Measurements from ENCODE around the gene TRPM7. TPM values are rescaled to one million over a fixed set of nuclear protein-coding genes. Genes with fewer than 3 reads are reported as not detected.

The TRPM7 gene
- total and polyA plus RNA-seq, 2 of the 13 experiments (the other 11 are each of a cell fraction or from before 2014, with no cell fraction given): 11.0 to 36.0 TPM

DNA sequence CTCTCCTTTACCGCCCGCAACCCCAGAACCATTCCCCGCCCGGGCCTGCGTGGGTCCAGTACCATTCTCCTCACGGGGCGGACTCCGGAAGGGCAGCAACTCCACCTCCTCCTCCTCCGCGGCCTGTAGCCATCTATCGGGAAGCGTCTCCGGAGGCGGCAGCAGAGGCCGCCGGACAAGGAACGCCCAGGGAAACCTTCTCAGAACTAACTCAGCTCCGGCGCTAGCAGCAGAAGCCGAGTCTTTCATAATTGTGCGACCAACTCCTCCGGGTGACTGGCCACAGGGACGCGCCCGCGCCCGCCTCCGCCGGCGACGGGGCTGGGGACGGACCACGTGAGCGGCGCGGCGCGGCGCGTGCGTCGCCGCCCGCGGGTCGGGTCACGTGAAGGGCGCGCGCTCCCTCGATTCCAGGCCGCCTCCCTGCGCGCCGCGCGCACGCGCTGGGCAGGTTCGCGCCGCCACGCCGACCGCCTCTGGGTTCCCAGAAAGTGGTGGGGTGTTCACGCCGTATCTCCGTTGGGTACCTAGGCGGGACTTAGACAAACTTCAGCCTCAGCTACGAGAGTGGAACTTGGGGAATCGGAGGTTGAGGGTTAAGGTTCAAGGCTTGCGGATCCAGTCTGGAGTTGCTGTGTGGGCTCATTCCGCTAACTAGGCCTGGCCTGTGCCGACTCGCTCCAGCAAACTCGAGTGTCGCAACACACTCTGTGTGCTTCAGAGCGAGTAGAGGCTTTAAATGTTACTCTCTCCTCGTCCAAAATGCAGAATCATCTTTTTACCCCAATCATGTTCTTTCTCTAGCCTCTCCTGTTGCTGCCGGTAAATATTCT is at the start of gene TRPM7 (continued):
- TF ChIP-seq XRCC5 (optimal IDR thresholded peaks at IDR 0.05; ENCODE audit: low read length) (no peak), ZNF44 (CRISPR knock-in tag; IDR thresholded peaks at IDR 0.05) (no peak), PHF20 (CRISPR knock-in tag; IDR thresholded peaks at IDR 0.05) (peak; percentile 66; the same call in 1 of the 2 replicates), KDM6A (CRISPR knock-in tag; IDR thresholded peaks at IDR 0.05; ENCODE audit: low read depth) (no peak), IRX3 (CRISPR knock-in tag; IDR thresholded peaks at IDR 0.05; ENCODE audit: borderline replicate concordance, low read depth) (peak; percentile 80; the same call in 1 of the 2 replicates), ZKSCAN8 (CRISPR knock-in tag; IDR thresholded peaks at IDR 0.05; ENCODE audit: borderline replicate concordance) (no peak), GPN1 (CRISPR knock-in tag; IDR thresholded peaks at IDR 0.05; ENCODE audit: borderline replicate concordance) (no peak; the same call in 1 of the 2 replicates), NCOA2 (CRISPR knock-in tag; IDR thresholded peaks at IDR 0.05) (peak; percentile 34; the same call in 1 of the 2 replicates), DMAP1 (CRISPR knock-in tag; IDR thresholded peaks at IDR 0.05) (peak; percentile 91), ZSCAN12 (CRISPR knock-in tag; IDR thresholded peaks at IDR 0.05) (no peak), ZNF792 (CRISPR knock-in tag; IDR thresholded peaks at IDR 0.05) (no peak), HMG20A (CRISPR knock-in tag; IDR thresholded peaks at IDR 0.05; ENCODE audit: borderline replicate concordance) (0 out of 2 replicates have a peak, but pooled peaks have one; percentile 18), MLLT10 (CRISPR knock-in tag; IDR thresholded peaks at IDR 0.05) (no peak), SMAD9 (CRISPR knock-in tag; IDR thresholded peaks at IDR 0.05) (no peak), SIN3B (IDR thresholded peaks at IDR 0.05; ENCODE audit: low read length) (no peak), HIVEP1 (CRISPR knock-in tag; IDR thresholded peaks at IDR 0.05) (0 out of 2 replicates have a peak, but pooled peaks have one; percentile 10), TRIM24 (CRISPR knock-in tag; IDR thresholded peaks at IDR 0.05) (no peak), ZNF121 (CRISPR knock-in tag; IDR thresholded peaks at IDR 0.05) (no peak), CENPX (CRISPR knock-in tag; IDR thresholded peaks at IDR 0.05) (no peak), SYNCRIP (IDR thresholded peaks at IDR 0.05; ENCODE audit: insufficient read depth, low read depth, low read length) (no peak)
- TF ChIP-seq, protein P1, sequence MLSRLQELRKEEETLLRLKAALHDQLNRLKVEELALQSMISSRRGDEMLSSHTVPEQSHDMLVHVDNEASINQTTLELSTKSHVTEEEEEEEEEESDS (CRISPR knock-in tag; IDR thresholded peaks at IDR 0.05; ENCODE audit: borderline replicate concordance): no peak; the same call in 1 of the 2 replicates
- TF ChIP-seq, protein P2, sequence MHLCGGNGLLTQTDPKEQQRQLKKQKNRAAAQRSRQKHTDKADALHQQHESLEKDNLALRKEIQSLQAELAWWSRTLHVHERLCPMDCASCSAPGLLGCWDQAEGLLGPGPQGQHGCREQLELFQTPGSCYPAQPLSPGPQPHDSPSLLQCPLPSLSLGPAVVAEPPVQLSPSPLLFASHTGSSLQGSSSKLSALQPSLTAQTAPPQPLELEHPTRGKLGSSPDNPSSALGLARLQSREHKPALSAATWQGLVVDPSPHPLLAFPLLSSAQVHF (CRISPR knock-in tag; IDR thresholded peaks at IDR 0.05): peak; percentile 57; the same call in 1 of the 2 replicates
- TF ChIP-seq, protein P3, sequence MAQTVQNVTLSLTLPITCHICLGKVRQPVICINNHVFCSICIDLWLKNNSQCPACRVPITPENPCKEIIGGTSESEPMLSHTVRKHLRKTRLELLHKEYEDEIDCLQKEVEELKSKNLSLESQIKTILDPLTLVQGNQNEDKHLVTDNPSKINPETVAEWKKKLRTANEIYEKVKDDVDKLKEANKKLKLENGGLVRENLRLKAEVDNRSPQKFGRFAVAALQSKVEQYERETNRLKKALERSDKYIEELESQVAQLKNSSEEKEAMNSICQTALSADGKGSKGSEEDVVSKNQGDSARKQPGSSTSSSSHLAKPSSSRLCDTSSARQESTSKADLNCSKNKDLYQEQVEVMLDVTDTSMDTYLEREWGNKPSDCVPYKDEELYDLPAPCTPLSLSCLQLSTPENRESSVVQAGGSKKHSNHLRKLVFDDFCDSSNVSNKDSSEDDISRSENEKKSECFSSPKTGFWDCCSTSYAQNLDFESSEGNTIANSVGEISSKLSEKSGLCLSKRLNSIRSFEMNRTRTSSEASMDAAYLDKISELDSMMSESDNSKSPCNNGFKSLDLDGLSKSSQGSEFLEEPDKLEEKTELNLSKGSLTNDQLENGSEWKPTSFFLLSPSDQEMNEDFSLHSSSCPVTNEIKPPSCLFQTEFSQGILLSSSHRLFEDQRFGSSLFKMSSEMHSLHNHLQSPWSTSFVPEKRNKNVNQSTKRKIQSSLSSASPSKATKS (CRISPR knock-in tag; IDR thresholded peaks at IDR 0.05): no peak
- TF ChIP-seq, protein P4, sequence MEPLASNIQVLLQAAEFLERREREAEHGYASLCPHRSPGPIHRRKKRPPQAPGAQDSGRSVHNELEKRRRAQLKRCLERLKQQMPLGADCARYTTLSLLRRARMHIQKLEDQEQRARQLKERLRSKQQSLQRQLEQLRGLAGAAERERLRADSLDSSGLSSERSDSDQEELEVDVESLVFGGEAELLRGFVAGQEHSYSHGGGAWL (CRISPR knock-in tag; IDR thresholded peaks at IDR 0.05): peak; percentile 44; the same call in 1 of the 2 replicates
- TF ChIP-seq, protein P5, sequence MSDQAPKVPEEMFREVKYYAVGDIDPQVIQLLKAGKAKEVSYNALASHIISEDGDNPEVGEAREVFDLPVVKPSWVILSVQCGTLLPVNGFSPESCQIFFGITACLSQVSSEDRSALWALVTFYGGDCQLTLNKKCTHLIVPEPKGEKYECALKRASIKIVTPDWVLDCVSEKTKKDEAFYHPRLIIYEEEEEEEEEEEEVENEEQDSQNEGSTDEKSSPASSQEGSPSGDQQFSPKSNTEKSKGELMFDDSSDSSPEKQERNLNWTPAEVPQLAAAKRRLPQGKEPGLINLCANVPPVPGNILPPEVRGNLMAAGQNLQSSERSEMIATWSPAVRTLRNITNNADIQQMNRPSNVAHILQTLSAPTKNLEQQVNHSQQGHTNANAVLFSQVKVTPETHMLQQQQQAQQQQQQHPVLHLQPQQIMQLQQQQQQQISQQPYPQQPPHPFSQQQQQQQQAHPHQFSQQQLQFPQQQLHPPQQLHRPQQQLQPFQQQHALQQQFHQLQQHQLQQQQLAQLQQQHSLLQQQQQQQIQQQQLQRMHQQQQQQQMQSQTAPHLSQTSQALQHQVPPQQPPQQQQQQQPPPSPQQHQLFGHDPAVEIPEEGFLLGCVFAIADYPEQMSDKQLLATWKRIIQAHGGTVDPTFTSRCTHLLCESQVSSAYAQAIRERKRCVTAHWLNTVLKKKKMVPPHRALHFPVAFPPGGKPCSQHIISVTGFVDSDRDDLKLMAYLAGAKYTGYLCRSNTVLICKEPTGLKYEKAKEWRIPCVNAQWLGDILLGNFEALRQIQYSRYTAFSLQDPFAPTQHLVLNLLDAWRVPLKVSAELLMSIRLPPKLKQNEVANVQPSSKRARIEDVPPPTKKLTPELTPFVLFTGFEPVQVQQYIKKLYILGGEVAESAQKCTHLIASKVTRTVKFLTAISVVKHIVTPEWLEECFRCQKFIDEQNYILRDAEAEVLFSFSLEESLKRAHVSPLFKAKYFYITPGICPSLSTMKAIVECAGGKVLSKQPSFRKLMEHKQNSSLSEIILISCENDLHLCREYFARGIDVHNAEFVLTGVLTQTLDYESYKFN (CRISPR knock-in tag; conservative IDR thresholded peaks at IDR 0.05): no peak
